Parathyroid adenoma (tissue), 2 donors: ENCODE measurements around the gene RAB30.

Source experiments
- H2AFZ ChIP-seq: fragments of 300-600 bp; sonication (generic); one replicate; pipeline ENCODE4 v1.7.0; 2017; ENCODE audit warnings: antibody characterized with exemption, mild to moderate bottlenecking
- H3K27ac ChIP-seq: fragments of 300-600 bp; sonication (generic); one replicate; pipeline ENCODE4 v1.7.0; 2017
- H3K27me3 ChIP-seq: fragments of 300-600 bp; sonication (generic); one replicate; pipeline ENCODE4 v1.7.0; 2017; ENCODE audit warnings: low read length; ENCODE audit not compliant: control insufficient read depth, insufficient read depth
- H3K36me3 ChIP-seq: fragments of 300-600 bp; sonication (generic); one replicate; pipeline ENCODE4 v1.7.0; 2017; ENCODE audit warnings: low read length; ENCODE audit not compliant: control insufficient read depth, insufficient read depth
- H3K4me1 ChIP-seq: fragments of 300-600 bp; sonication (generic); one replicate; pipeline ENCODE4 v1.7.0; 2017; ENCODE audit warnings: control low read depth
- H3K4me2 ChIP-seq: fragments of 300-600 bp; sonication (generic); one replicate; pipeline ENCODE4 v1.7.0; 2017; ENCODE audit warnings: low read length
- H3K4me3 ChIP-seq: fragments of 300-600 bp; sonication (generic); one replicate; pipeline ENCODE4 v1.7.0; 2017; ENCODE audit warnings: low read depth, low read length
- H3K79me2 ChIP-seq: fragments of 300-600 bp; sonication (generic); one replicate; pipeline ENCODE4 v1.7.0; 2017; ENCODE audit warnings: control low read depth
- H3K9ac ChIP-seq: fragments of 300-600 bp; sonication (generic); one replicate; pipeline ENCODE4 v1.7.0; 2017; ENCODE audit warnings: mild to moderate bottlenecking
- H3K9me3 ChIP-seq: fragments of 300-600 bp; sonication (generic); one replicate; pipeline ENCODE4 v1.7.0; 2017; ENCODE audit warnings: low read length; ENCODE audit not compliant: control insufficient read depth
- CTCF ChIP-seq: fragments of 300-600 bp; sonication (generic); IDR thresholded peaks from one replicate; pipeline ENCODE4 v1.7.0; 2017; ENCODE audit warnings: antibody characterized with exemption, mild to moderate bottlenecking
- donor health status: primary hyperparathyroidism.

Gene RAB30

GRCh38 chr11:83116015-83116641 lies 44.4 kb upstream of the RAB30 start:
- H3K4me1 ChIP-seq: no peaks in the 10 kb centered on the region
- no peaks in the 10 kb centered on the region for H3K36me3 ChIP-seq
- H3K79me2 ChIP-seq: no peaks in the 10 kb centered on the region
- no peak overlapping the region for H3K9ac ChIP-seq
- no peak overlapping the region for H3K27ac ChIP-seq
- H3K27me3 ChIP-seq: no peaks in the 10 kb centered on the region
- H3K9me3 ChIP-seq: no peaks in the 10 kb centered on the region
- no peak for TF ChIP-seq CTCF
- no peak overlapping the region for H3K4me2 ChIP-seq
- no peak overlapping the region for H3K4me3 ChIP-seq
- no peak overlapping the region for H2AFZ ChIP-seq

- no peak overlapping the region for H2AFZ ChIP-seq
- no peak overlapping the region for H3K4me3 ChIP-seq
- H3K79me2 ChIP-seq: no peaks in the 10 kb centered on the region
- H3K27ac ChIP-seq: no peak overlapping the region
- H3K4me1 ChIP-seq: no peaks in the 10 kb centered on the region
- no peaks in the 10 kb centered on the region for H3K9me3 ChIP-seq
- no peak for TF ChIP-seq CTCF
- H3K27me3 ChIP-seq: no peaks in the 10 kb centered on the region
- no peak overlapping the region for H3K4me2 ChIP-seq
- no peak overlapping the region for H3K9ac ChIP-seq
- no peaks in the 10 kb centered on the region for H3K36me3 ChIP-seq
These were observed 43.9 kb upstream of the RAB30 start for GRCh38 chr11:83115551-83115950.

GRCh38 chr11:83115026-83115425 lies 43.3 kb upstream of the RAB30 start:
- Histone ChIP-seq H3K36me3 (no peaks in the 10 kb centered on the region), H3K4me1 (no peaks in the 10 kb centered on the region), H3K27ac (no peak overlapping the region), H3K9me3 (no peaks in the 10 kb centered on the region), H3K79me2 (no peaks in the 10 kb centered on the region), H3K4me3 (no peak overlapping the region), H3K9ac (no peak overlapping the region), H3K4me2 (no peak overlapping the region), H2AFZ (no peak overlapping the region), H3K27me3 (no peaks in the 10 kb centered on the region)
- no peak for TF ChIP-seq CTCF

- Histone ChIP-seq H3K79me2 (no peaks in the 10 kb centered on the region), H3K27ac (no peak overlapping the region), H3K9me3 (no peaks in the 10 kb centered on the region), H3K36me3 (no peaks in the 10 kb centered on the region), H3K4me2 (no peak overlapping the region), H3K9ac (no peak overlapping the region), H3K4me1 (no peaks in the 10 kb centered on the region), H2AFZ (no peak overlapping the region), H3K4me3 (no peak overlapping the region), H3K27me3 (no peaks in the 10 kb centered on the region)
- TF ChIP-seq CTCF: no peak
These were observed 41.2 kb upstream of the RAB30 start for GRCh38 chr11:83112886-83113285.

GRCh38 chr11:83105168-83105567 lies 33.5 kb upstream of the RAB30 start:
- Histone ChIP-seq H3K4me2 (no peak overlapping the region), H3K4me1 (no peaks in the 10 kb centered on the region), H3K27me3 (no peaks in the 10 kb centered on the region), H3K27ac (no peak overlapping the region), H3K36me3 (no peaks in the 10 kb centered on the region), H2AFZ (no peak overlapping the region), H3K4me3 (no peak overlapping the region), H3K79me2 (no peaks in the 10 kb centered on the region), H3K9ac (no peak overlapping the region), H3K9me3 (no peaks in the 10 kb centered on the region)
- TF ChIP-seq CTCF: no peak
